Vagina (tissue), 2 donors: ENCODE data around the gene AHDC1. TPM values are rescaled to one million over a fixed set of nuclear protein-coding genes. Genes with fewer than 3 reads are reported as not detected.
"Not testable (repeated sequence)": the region's sequence is repeated elsewhere in the genome, so short reads cannot be mapped to it uniquely, and the experiment has no call there.

ENCODE experiments used
- DNase-seq, 2 donors: peaks; one replicate each; pipeline ENCODE4 v3.0.0-alpha.2; 2017; ENCODE audit errors: extremely low spot score in 2 of 2
- H3K27ac ChIP-seq: fragments of 200-600 bp; sonication (generic); one replicate; pipeline ENCODE4 v1.5.1; 2019
- H3K27me3 ChIP-seq: fragments of 200-600 bp; sonication (generic); one replicate; pipeline ENCODE4 v1.5.1; 2019
- H3K36me3 ChIP-seq, 2 donors: fragments of 200-600 bp; sonication (generic); one replicate each; pipeline ENCODE4 v1.5.1; 2017 to 2019
- H3K4me1 ChIP-seq: fragments of 200-600 bp; sonication (generic); one replicate; pipeline ENCODE4 v1.5.1; 2019
- H3K4me3 ChIP-seq, 2 donors: fragments of 200-600 bp; sonication (generic); 1 replicate in 1 of 2; 2 replicates in 1 of 2; pipeline ENCODE4 v1.5.1; 2016 to 2019
- H3K9me3 ChIP-seq: fragments of 200-600 bp; sonication (generic); one replicate; pipeline ENCODE4 v1.5.1; 2019
- POLR2A ChIP-seq, 2 donors: fragments of 450-650 bp; IDR thresholded peaks; one replicate each; pipeline ENCODE4 v1.6.1; 2017; ENCODE audit warnings: antibody characterized with exemption in 2 of 2, mild to moderate bottlenecking in 2 of 2, moderate library complexity in 2 of 2
- POLR2AphosphoS5 ChIP-seq, 2 donors: sonication (generic); formaldehyde crosslinking; IDR thresholded peaks; one replicate each; pipeline ENCODE4 v1.9.0; 2017; ENCODE audit warnings: antibody characterized with exemption in 2 of 2, mild to moderate bottlenecking in 2 of 2, low read depth in 1 of 2; ENCODE audit not compliant: insufficient read depth in 1 of 2
- intact Hi-C: fragments of 100-400 bp; cut with DNase I; formaldehyde crosslinking; loops from one replicate; pipeline ENCODE4 v1.15.1; 2023
- total RNA-seq: library from RNA; depleted of rRNA; stranded (reverse); fragments of >200 nt; gene quantifications from one replicate; pipeline ENCODE4 v1.2.3, GENCODE V29; 2016
- TF ChIP-seq, protein P1 (sequence below), 3 experiments: fragments of 450-650 bp in 2 of 3; fragments of 200-600 bp in 1 of 3; sonication (generic) in 1 of 3; IDR thresholded peaks; one replicate each; pipeline ENCODE4 v1.5.1; 2017 to 2019; ENCODE audit warnings: antibody characterized with exemption in 3 of 3, mild to moderate bottlenecking in 2 of 3, moderate library complexity in 2 of 3

AHDC1 gene
- total RNA-seq, 1 donor from 2014 or later, result 62.4 TPM

DNA sequence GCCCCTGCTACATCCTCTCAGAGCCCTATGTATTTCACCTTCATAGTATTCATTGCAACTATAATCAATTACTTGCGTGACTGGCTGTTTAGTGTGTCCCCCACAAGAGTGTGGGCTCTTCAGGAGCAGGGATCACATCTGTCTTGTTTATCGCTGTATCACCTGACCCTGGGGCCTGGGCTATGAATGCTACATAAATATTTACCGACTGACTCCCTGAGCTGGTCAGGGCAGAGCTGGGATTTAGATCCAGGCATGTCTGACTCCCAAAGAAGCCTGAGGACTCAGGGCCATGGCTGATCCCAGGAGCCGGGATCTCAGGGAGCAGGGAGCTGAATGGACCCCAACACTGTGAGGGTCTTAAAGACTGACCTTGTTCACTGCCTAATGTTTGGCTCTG is 49.7 kb downstream of the AHDC1 start:
- DNase-seq, result no peak
- no peak overlapping the region for H3K4me3 ChIP-seq
- H3K27ac ChIP-seq, result peak overlapping the region; percentile 96
- intact Hi-C loops, result no loop called here
- H3K9me3 ChIP-seq, result no peaks in the 10 kb centered on the region
- peaks cover 58% of the 10 kb centered on the region for H3K4me1 ChIP-seq
- H3K27me3 ChIP-seq, result no peaks in the 10 kb centered on the region
- peaks cover 0 to 36% of the 10 kb centered on the region in 2 donors for H3K36me3 ChIP-seq
- TF ChIP-seq POLR2A (IDR thresholded peaks at IDR 0.05) (no peak), POLR2AphosphoS5 (IDR thresholded peaks at IDR 0.05; ENCODE audit: insufficient read depth in 1 of 2, low read depth in 1 of 2) (no peak)
- TF ChIP-seq, protein P1, sequence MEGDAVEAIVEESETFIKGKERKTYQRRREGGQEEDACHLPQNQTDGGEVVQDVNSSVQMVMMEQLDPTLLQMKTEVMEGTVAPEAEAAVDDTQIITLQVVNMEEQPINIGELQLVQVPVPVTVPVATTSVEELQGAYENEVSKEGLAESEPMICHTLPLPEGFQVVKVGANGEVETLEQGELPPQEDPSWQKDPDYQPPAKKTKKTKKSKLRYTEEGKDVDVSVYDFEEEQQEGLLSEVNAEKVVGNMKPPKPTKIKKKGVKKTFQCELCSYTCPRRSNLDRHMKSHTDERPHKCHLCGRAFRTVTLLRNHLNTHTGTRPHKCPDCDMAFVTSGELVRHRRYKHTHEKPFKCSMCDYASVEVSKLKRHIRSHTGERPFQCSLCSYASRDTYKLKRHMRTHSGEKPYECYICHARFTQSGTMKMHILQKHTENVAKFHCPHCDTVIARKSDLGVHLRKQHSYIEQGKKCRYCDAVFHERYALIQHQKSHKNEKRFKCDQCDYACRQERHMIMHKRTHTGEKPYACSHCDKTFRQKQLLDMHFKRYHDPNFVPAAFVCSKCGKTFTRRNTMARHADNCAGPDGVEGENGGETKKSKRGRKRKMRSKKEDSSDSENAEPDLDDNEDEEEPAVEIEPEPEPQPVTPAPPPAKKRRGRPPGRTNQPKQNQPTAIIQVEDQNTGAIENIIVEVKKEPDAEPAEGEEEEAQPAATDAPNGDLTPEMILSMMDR (IDR thresholded peaks at IDR 0.05), result no peak

DNA sequence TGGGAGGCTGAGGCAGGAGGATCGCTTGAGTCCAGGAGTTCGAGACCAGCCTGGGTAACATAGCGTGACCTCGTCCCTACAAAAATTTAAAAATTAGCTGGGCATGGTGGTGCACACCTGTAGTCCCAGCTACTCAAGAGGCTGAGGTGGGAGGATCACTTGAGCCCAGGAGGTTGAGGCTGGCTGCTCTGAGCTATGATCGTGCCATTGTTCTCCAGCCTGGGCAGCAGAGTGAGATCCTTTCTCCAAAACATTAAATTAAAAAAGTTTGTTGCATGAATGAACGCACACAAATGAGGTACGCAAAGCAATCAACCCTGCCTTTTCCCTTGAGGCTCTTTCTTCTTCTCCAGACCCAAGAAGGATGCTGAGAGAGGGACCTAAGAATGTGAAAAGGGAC is 50.1 kb downstream of the AHDC1 start:
- intact Hi-C loops, H3K27me3 ChIP-seq, DNase-seq, H3K9me3 ChIP-seq, H3K4me3 ChIP-seq: not testable (repeated sequence)
- peaks cover 0 to 41% of the 10 kb centered on the region in 2 donors for H3K36me3 ChIP-seq
- H3K4me1 ChIP-seq, result peaks cover 54% of the 10 kb centered on the region
- H3K27ac ChIP-seq, result peak overlapping the region; percentile 96

DNA sequence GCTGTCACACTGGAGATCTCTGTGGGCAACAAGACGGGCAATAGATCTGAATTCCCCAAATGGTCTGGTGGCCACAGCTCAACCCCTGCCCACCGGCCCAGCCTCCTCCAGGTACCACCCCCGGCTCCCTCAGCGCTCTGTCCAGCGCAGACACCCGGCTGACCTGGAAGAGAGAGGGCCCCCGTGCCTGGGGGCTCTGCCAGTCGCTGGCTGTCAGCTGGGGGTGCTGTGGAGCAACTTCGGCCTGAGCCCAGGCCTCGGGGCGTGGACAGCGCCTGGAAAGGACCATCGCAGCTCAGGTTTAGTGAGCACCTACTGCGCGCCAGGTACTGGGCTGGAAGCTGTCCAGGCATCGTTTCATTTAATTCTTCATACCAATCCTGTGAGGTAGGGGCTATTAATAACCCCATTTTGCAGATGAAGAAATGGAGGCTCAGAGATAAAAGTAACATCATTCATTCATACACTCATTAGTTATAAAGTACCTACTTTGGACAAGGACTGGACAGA is 51.0 kb downstream of the AHDC1 start:
- intact Hi-C loops, result no loop called here

DNA sequence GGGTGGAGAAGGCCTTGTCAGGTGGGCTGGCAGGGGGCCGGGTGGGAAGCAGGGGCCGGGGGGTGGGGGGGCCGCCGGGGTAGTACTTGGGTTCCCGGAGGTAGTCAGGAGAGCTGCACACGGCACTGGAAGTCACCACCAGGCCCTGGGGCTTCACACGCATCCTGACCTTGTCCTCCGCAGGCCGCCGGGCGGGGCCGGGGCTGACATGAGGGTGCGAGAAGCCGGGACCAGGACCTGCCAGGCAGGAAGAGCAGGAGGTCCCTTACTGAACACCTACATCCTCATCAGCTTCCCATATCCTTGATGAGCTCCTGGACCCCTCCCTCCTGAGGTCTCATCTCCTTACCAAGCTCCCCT is 52.0 kb downstream of the AHDC1 start:
- no peaks in the 10 kb centered on the region for H3K9me3 ChIP-seq
- no peak overlapping the region for H3K4me3 ChIP-seq
- TF ChIP-seq, protein P1 (IDR thresholded peaks at IDR 0.05), result no peak
- no peak for TF ChIP-seq POLR2A (IDR thresholded peaks at IDR 0.05)
- no peak for TF ChIP-seq POLR2AphosphoS5 (IDR thresholded peaks at IDR 0.05; ENCODE audit: insufficient read depth in 1 of 2, low read depth in 1 of 2)
- intact Hi-C loops, result no loop called here
- H3K27me3 ChIP-seq, result no peaks in the 10 kb centered on the region
- H3K27ac ChIP-seq, result no peak overlapping the region
- peaks cover 42% of the 10 kb centered on the region for H3K4me1 ChIP-seq
- peaks cover 0 to 58% of the 10 kb centered on the region in 2 donors for H3K36me3 ChIP-seq
- no peak for DNase-seq

More for the DNA sequence above, 51.0 kb downstream of the AHDC1 start:
- H3K9me3 ChIP-seq, result no peaks in the 10 kb centered on the region
- TF ChIP-seq POLR2AphosphoS5 (IDR thresholded peaks at IDR 0.05; ENCODE audit: insufficient read depth in 1 of 2, low read depth in 1 of 2) (no peak), POLR2A (IDR thresholded peaks at IDR 0.05) (no peak)
- TF ChIP-seq, protein P1 (IDR thresholded peaks at IDR 0.05), result no peak
- peaks cover 0 to 48% of the 10 kb centered on the region in 2 donors for H3K36me3 ChIP-seq
- H3K27me3 ChIP-seq, result no peaks in the 10 kb centered on the region
- peak overlapping the region; percentile 96 for H3K27ac ChIP-seq
- H3K4me1 ChIP-seq, result peaks cover 46% of the 10 kb centered on the region
- no peak for DNase-seq
- H3K4me3 ChIP-seq, result no peak overlapping the region

DNA sequence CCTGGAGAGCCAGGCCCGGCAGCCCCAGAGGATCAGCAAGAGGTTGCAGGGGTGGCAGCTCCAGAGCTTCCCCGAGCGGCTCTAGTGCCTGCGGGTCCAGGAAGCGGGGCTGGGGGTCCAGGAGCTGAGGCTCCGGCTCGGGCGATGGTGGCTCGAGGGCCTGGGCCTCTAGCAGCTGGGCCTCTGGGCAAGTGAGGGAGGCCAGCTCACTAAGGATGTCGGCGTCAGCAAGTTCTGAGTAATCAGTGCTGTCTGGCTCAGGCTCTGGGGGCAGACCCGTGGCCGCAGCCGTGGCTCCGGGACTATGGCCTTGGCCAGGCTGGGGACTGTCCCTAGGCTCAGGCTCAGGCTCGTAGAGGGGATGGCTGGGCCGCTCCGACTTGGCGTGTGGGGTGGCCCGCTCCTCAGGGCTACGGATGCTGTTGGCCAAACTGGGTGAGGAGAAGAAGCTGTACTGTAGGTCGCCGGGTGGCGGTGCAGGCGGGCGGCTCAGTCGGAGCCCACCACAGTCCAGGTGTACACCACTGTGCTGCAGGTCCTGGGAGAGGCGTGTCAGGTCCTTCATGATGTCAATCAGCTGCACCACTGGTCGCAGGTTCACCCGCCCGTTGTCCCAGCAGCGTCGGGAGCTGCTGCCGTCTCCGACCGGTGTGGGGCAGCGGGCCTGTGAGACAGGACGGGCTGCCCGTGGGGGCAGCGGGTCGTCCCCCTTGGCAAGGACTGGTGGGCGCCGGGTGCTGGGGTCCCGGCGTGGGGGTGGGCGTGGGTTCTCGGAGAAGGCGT is 52.6 kb downstream of the AHDC1 start:
- Histone ChIP-seq H3K9me3 (no peaks in the 10 kb centered on the region), H3K36me3 (peaks cover 0 to 64% of the 10 kb centered on the region in 2 donors), H3K4me3 (no peak overlapping the region), H3K27me3 (no peaks in the 10 kb centered on the region), H3K4me1 (peaks cover 42% of the 10 kb centered on the region), H3K27ac (no peak overlapping the region)
- DNase-seq, result no peak
- TF ChIP-seq POLR2A (IDR thresholded peaks at IDR 0.05), result no peak
- TF ChIP-seq, protein P1 (IDR thresholded peaks at IDR 0.05), result no peak
- TF ChIP-seq POLR2AphosphoS5 (IDR thresholded peaks at IDR 0.05; ENCODE audit: insufficient read depth in 1 of 2, low read depth in 1 of 2), result no peak
- intact Hi-C loops, result no loop called here
